ENCODE data around the gene EIF4G3.

GRCh38 chr1:21117597-21118001, 59.1 kb downstream of the EIF4G3 start:
- TF ChIP-seq, protein P1, sequence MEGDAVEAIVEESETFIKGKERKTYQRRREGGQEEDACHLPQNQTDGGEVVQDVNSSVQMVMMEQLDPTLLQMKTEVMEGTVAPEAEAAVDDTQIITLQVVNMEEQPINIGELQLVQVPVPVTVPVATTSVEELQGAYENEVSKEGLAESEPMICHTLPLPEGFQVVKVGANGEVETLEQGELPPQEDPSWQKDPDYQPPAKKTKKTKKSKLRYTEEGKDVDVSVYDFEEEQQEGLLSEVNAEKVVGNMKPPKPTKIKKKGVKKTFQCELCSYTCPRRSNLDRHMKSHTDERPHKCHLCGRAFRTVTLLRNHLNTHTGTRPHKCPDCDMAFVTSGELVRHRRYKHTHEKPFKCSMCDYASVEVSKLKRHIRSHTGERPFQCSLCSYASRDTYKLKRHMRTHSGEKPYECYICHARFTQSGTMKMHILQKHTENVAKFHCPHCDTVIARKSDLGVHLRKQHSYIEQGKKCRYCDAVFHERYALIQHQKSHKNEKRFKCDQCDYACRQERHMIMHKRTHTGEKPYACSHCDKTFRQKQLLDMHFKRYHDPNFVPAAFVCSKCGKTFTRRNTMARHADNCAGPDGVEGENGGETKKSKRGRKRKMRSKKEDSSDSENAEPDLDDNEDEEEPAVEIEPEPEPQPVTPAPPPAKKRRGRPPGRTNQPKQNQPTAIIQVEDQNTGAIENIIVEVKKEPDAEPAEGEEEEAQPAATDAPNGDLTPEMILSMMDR (IDR thresholded peaks at IDR 0.05) = no peak
- TF ChIP-seq POLR2A (IDR thresholded peaks at IDR 0.05) = no peak
